ENCODE data around the gene TCF7L1.
"Not testable (repeated sequence)": the region's sequence is repeated elsewhere in the genome, so short reads cannot be mapped to it uniquely, and the experiment has no call there.

Gene TCF7L1

DNA sequence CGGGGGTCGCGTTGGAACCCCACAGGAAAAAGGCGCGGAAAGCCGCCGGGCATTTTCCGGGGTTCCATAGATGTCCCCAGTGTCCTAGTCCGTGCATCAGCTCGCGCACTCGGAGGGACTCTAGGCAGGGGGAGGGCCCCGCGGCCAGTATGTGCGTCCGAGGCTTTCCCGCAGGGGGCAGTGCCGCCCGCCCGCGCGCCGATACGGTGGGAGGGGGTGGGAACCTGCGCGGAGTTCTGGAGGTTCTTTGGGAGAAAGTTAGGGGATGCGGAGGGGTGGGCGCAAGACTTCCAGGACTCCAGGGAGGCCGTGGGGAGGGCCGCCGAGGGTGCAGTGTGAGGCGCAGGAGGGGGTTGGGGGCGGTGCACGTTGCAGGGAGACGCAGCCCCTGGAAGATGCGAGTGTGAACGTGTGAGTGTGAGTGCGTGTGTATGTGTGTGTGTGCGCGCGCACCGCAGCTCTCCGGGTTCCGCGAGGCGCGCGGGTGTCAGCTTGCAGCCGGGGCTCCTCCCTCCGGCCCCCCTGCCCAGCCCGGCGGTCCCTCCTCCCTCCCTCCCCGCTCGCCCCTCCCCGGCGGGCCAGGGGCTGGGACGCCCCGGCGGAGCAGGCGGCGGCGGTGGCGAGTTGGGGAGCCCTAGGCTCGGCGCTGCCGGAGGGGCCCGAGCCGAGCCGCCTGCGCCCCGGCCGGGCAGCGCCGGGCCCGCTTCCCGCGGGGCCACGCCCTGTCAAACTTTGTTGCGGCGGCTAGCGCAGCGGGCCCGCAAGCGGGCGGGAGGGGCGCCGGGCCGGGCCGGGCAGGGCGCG is at the start of gene TCF7L1:
Gene TCF7L1, plus strand, starts transcription at position 559 of the 804 bp plus-strand sequence. CDS start 293 bp downstream, outside the sequence.
- DNase-seq (ENCODE audit: low read depth): no peak

GRCh38 chr2:85085563-85085962 is 47.6 kb upstream of the TCF7L1 start:
- no peak for DNase-seq (ENCODE audit: low read depth)

GRCh38 chr2:85087541-85087940 is 45.7 kb upstream of the TCF7L1 start:
- no peak for DNase-seq (ENCODE audit: low read depth)

- DNase-seq (ENCODE audit: low read depth): no peak
Observed at GRCh38 chr2:85088921-85089320, 44.3 kb upstream of the TCF7L1 start.

DNA sequence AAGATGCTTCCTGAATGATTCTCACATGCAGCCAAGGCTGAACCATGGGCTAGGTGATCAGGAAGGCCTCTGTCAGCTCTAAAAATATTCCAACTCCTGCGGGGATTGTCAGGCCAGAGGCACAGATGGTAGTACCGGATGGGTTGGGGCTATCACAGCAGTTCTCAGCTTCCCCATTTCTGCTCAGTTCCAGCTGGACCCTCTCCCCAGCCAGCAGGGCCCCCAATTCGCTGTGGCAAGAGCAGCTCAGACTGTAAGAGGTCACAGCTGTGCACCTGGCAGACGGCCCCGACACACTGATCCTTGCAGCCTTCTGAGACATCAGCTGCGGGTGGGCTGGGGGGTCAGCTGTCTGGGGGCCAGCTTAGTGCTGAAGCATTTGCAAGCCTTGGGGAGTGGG is 43.6 kb upstream of the TCF7L1 start:
- no peak for DNase-seq (ENCODE audit: low read depth)

GRCh38 chr2:85091838-85092237 is 41.4 kb upstream of the TCF7L1 start:
- DNase-seq (ENCODE audit: low read depth): no peak

- no peak for DNase-seq (ENCODE audit: low read depth)
Observed at GRCh38 chr2:85095094-85095493, 38.1 kb upstream of the TCF7L1 start.

GRCh38 chr2:85096616-85097015 is 36.6 kb upstream of the TCF7L1 start:
- DNase-seq (ENCODE audit: low read depth): no peak

- DNase-seq (ENCODE audit: low read depth): no peak
Observed at GRCh38 chr2:85104228-85104627, 29.0 kb upstream of the TCF7L1 start.

- no peak for DNase-seq (ENCODE audit: low read depth)
Observed at GRCh38 chr2:85106489-85107180, 26.6 kb upstream of the TCF7L1 start.

GRCh38 chr2:85110991-85111560 is 22.1 kb upstream of the TCF7L1 start:
- DNase-seq (ENCODE audit: low read depth): no peak

GRCh38 chr2:85111819-85112281 is 21.3 kb upstream of the TCF7L1 start:
- DNase-seq (ENCODE audit: low read depth): no peak

GRCh38 chr2:85112906-85113625 is 20.1 kb upstream of the TCF7L1 start:
- no peak for DNase-seq (ENCODE audit: low read depth)

- DNase-seq (ENCODE audit: low read depth): no peak
Observed at GRCh38 chr2:85114586-85115330, 18.4 kb upstream of the TCF7L1 start.

DNA sequence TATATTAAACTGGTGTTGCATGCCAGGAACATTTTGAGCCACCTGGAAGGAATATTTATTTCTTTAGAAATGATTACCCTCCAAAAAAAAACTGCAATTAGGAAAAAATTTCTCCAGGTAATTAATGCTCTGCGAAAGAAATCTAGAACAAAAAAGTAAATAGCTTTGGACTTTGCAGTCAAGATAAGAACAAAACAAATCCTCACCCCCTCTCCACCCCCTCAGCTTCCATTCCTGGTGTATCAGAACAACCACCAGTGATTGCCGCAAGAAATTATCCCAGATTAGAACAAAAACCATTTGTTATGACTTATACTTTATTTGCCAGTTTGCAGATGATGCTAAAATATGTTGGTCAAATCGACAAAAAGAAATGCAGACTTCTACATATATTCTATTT is 17.0 kb upstream of the TCF7L1 start:
- DNase-seq (ENCODE audit: low read depth): no peak

GRCh38 chr2:85119900-85120299 is 13.3 kb upstream of the TCF7L1 start:
- DNase-seq (ENCODE audit: low read depth): no peak

DNA sequence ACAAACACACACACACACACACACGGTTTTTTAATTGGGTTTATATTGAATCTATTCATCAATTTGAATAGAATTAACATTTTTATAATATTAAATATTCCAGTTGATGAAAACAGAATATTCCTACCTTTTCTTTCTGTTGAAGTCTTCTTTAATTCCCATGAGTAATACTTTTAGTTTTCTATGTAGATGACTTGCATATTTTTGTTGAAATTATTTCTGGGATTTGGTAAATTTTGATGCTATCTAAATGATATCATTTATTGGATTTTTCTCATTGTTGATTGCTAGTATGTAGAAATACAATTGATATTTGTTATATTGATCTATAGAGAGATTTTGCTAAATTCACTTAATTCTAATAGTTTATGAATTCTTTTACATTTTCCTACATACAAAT is 12.8 kb upstream of the TCF7L1 start:
- DNase-seq (ENCODE audit: low read depth): no peak

GRCh38 chr2:85126462-85126861 is 6.7 kb upstream of the TCF7L1 start:
- not testable (repeated sequence) for DNase-seq (ENCODE audit: low read depth)

DNA sequence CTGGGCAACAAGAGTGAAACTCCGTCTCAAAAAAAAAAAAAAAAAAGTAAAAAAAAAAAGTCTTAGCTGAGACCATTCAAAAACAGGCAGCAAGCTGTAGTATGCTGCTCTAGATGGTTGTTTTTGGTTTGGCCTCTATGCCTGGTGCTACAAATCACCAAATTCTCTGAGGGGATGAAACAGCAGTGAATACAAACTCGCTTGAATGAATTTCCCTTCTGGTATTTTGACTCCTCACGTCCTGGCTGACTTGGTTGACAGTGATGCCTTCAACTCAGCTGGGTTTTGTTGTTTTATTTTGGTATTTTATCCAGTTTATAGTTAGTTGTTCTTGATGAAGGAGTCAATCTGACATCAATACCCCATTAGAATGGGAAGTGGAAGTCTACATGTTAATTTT is 3.3 kb upstream of the TCF7L1 start:
- no peak for DNase-seq (ENCODE audit: low read depth)

GRCh38 chr2:85130407-85130806 is 2.8 kb upstream of the TCF7L1 start:
- no peak for DNase-seq (ENCODE audit: low read depth)

- DNase-seq (ENCODE audit: low read depth): no peak
Observed at GRCh38 chr2:85131116-85131515, 2.1 kb upstream of the TCF7L1 start.

GRCh38 chr2:85132397-85132796 is 795 bp upstream of the TCF7L1 start:
- no peak for DNase-seq (ENCODE audit: low read depth)
